Neural cell (in vitro differentiated cells): ENCODE measurements around the gene CD300LG.

Source experiments
- CTCF ChIP-seq: fragments of 450-650 bp; IDR thresholded peaks from 2 replicates; pipeline ENCODE4 v1.5.1; 2014; ENCODE audit warnings: antibody characterized with exemption, mild to moderate bottlenecking, moderate library complexity; ENCODE audit not compliant: poor library complexity, severe bottlenecking
- EP300 ChIP-seq: fragments of 450-650 bp; conservative IDR thresholded peaks from 2 replicates; pipeline ENCODE4 v1.6.1; 2014; ENCODE audit warnings: antibody characterized with exemption, mild to moderate bottlenecking, moderate library complexity; ENCODE audit not compliant: poor library complexity, severe bottlenecking
- EZH2 ChIP-seq: fragments of 200-600, 300-800 bp; shearing (Covaris generic), sonication (generic); IDR thresholded peaks from 2 replicates; pipeline ENCODE4 v1.6.1; 2014; ENCODE audit warnings: antibody characterized with exemption, low read length, borderline replicate concordance, mild to moderate bottlenecking; ENCODE audit not compliant: insufficient read depth, poor library complexity, severe bottlenecking
- POLR2AphosphoS5 ChIP-seq: IDR thresholded peaks from 2 replicates; pipeline ENCODE4 v1.6.1; 2012
- RAD21 ChIP-seq: fragments of 450-650 bp; conservative IDR thresholded peaks from 2 replicates; pipeline ENCODE4 v1.6.1; 2014; ENCODE audit warnings: antibody characterized with exemption, mild to moderate bottlenecking, moderate library complexity
- REST ChIP-seq: IDR thresholded peaks from 2 replicates; pipeline ENCODE4 v1.6.1; 2012; ENCODE audit warnings: borderline replicate concordance

GRCh38 chr17:43877031-43877430, 30.1 kb downstream of the CD300LG start:
- TF ChIP-seq POLR2AphosphoS5 = no peak
- no peak for TF ChIP-seq EZH2
- no peak for TF ChIP-seq EP300
- no peak for TF ChIP-seq CTCF
- TF ChIP-seq REST = no peak
- TF ChIP-seq RAD21 = no peak
